Panc1 (cell line): ENCODE data around the gene SAMD1.

ENCODE experiments used
- CTCF ChIP-seq: fragments of 450-650 bp; IDR thresholded peaks from 2 replicates; pipeline ENCODE4 v1.5.1; 2017; ENCODE audit warnings: mild to moderate bottlenecking
- POLR2AphosphoS5 ChIP-seq: IDR thresholded peaks from 2 replicates; pipeline ENCODE4 v1.6.1; 2012; ENCODE audit warnings: mild to moderate bottlenecking, low read depth, low read length, moderate library complexity
- REST ChIP-seq, 2 experiments: IDR thresholded peaks; 2 replicates each; pipeline ENCODE4 v1.6.1; 2011 to 2012; ENCODE audit warnings: low read depth in 2 of 2, control low read depth in 1 of 2, low read length in 1 of 2, mild to moderate bottlenecking in 1 of 2, moderate library complexity in 1 of 2; ENCODE audit not compliant: insufficient read depth in 1 of 2
- SIN3A ChIP-seq: IDR thresholded peaks from 2 replicates; pipeline ENCODE4 v1.6.1; 2012; ENCODE audit warnings: low read depth, mild to moderate bottlenecking, low read length, moderate library complexity, borderline replicate concordance; ENCODE audit not compliant: insufficient read depth
- TCF7L2 ChIP-seq: IDR thresholded peaks from 2 replicates; pipeline ENCODE4 v1.6.1; 2011; ENCODE audit warnings: mild to moderate bottlenecking, low read depth, low read length, inconsistent platforms

GRCh38 chr19:14053500-14053899, 37.1 kb downstream of the SAMD1 start:
- TF ChIP-seq CTCF (no peak), REST (IDR thresholded peaks at IDR 0.05; ENCODE audit: insufficient read depth in 1 of 2, low read depth in 2 of 2, low read length in 1 of 2) (no peak), TCF7L2 (no peak), POLR2AphosphoS5 (no peak), SIN3A (no peak)
